ENCODE results near the gene WDR4. TPM values are rescaled to one million over a fixed set of nuclear protein-coding genes. Genes with fewer than 3 reads are reported as not detected.
"Not testable (repeated sequence)": the region's sequence is repeated elsewhere in the genome, so short reads cannot be mapped to it uniquely, and the experiment has no call there.

Gene WDR4, protein sequence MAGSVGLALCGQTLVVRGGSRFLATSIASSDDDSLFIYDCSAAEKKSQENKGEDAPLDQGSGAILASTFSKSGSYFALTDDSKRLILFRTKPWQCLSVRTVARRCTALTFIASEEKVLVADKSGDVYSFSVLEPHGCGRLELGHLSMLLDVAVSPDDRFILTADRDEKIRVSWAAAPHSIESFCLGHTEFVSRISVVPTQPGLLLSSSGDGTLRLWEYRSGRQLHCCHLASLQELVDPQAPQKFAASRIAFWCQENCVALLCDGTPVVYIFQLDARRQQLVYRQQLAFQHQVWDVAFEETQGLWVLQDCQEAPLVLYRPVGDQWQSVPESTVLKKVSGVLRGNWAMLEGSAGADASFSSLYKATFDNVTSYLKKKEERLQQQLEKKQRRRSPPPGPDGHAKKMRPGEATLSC
- total RNA-seq, result 8.1 and 8.8 TPM in 2 replicates
- 5.5 and 9.3 TPM in 2 replicates for polyA plus RNA-seq

DNA sequence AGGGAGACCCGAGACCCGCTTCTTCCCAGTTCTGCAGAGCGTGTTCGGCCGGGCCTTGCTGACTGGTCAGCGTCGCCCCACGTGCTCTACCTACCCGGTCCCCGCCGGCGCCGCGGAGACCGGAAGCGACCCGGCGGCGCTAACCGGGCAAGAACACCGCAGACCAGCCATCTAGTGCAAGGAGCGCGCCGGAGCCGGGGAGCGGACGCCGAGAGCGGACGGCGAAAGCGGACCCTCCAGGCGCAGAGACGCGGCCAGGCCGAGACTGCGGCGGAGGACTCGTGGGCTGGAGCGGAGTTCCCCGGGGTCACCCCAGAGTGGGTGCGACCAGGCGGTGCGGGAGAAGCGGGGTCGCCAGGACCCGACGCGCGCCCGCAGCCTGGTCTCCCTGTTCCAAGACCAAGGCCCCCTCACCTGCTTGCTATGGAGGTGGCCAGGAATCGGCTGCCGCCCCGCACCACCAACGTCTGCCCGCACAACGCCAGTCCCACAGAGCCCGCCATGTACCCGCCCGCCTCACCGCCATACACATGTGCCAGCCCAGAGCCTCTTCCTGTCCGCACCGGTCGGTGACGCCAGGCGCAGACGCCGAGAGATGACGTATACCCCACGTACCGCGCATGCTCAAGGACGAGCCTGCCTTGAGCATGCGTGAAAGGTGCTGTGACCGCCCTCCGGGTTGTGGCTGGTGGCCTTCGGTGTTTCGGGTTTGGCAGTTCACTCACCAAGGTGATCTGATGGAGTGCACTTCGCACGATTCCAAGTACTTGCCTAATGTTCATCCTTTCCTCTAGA is at the start of gene WDR4:
WDR4 (minus strand) TSS at position 547 of the 795 bp plus-strand sequence; CDS start at position 503, 44 bp downstream.
- H3K4me1 ChIP-seq (ENCODE audit: low read depth), result peaks cover 5% of the 10 kb centered on the region
- no peaks in the 10 kb centered on the region for H3K9me3 ChIP-seq (ENCODE audit: low read depth)
- no peaks in the 10 kb centered on the region for H3K27me3 ChIP-seq
- H3K4me3 ChIP-seq, result peak within 1 kb of the TSS; percentile 78
- peak; percentile 96 to 98 for DNase-seq (ENCODE audit: low read depth in 1 of 2, low spot score in 1 of 2)
- peak within 1 kb of the TSS; percentile 78 for H3K27ac ChIP-seq
- TF ChIP-seq, protein P1, sequence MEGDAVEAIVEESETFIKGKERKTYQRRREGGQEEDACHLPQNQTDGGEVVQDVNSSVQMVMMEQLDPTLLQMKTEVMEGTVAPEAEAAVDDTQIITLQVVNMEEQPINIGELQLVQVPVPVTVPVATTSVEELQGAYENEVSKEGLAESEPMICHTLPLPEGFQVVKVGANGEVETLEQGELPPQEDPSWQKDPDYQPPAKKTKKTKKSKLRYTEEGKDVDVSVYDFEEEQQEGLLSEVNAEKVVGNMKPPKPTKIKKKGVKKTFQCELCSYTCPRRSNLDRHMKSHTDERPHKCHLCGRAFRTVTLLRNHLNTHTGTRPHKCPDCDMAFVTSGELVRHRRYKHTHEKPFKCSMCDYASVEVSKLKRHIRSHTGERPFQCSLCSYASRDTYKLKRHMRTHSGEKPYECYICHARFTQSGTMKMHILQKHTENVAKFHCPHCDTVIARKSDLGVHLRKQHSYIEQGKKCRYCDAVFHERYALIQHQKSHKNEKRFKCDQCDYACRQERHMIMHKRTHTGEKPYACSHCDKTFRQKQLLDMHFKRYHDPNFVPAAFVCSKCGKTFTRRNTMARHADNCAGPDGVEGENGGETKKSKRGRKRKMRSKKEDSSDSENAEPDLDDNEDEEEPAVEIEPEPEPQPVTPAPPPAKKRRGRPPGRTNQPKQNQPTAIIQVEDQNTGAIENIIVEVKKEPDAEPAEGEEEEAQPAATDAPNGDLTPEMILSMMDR (IDR thresholded peaks at IDR 0.05; ENCODE audit: low read depth, low read length), result no peak
- no peaks in the 10 kb centered on the region for H3K36me3 ChIP-seq

DNA sequence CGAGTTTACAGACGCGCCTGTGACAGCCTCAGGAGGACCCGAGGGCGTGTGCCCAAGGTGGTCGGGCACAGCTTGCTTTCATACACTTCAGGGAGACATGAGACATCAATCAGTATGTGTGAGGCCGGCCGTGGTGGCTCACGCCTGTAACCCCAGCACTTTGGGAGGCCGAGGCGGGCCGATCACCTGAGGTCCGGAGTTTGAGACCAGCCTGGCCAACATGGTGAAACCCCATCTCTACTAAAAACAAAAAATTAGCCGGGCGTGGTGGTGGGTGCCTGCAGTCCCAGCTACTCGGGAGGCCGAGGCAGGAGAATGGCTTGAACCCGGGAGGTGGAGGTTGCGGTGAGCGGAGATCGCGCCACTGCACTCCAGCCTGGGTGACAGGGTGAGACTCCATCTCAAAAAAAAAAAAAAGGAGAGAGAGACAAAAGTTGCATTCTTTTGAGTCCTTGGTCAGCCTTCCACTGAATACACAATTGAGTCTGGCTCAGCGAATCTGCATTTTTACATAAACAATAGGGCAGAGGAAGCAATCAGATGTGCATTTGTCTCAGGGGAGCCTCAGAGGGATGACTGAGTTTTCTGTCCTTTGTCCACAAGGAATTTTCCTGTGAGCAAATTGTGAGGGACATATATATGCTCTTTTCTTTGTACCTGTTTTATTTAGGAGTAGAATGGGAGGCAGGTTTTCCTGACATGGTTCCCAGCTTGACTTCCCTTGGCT is 48.3 kb upstream of the WDR4 start:
- not testable (repeated sequence) for H3K36me3 ChIP-seq; DNase-seq (ENCODE audit: low read depth in 1 of 2, low spot score in 1 of 2); H3K9me3 ChIP-seq (ENCODE audit: low read depth); H3K27me3 ChIP-seq; H3K4me3 ChIP-seq; H3K4me1 ChIP-seq (ENCODE audit: low read depth); H3K27ac ChIP-seq

DNA sequence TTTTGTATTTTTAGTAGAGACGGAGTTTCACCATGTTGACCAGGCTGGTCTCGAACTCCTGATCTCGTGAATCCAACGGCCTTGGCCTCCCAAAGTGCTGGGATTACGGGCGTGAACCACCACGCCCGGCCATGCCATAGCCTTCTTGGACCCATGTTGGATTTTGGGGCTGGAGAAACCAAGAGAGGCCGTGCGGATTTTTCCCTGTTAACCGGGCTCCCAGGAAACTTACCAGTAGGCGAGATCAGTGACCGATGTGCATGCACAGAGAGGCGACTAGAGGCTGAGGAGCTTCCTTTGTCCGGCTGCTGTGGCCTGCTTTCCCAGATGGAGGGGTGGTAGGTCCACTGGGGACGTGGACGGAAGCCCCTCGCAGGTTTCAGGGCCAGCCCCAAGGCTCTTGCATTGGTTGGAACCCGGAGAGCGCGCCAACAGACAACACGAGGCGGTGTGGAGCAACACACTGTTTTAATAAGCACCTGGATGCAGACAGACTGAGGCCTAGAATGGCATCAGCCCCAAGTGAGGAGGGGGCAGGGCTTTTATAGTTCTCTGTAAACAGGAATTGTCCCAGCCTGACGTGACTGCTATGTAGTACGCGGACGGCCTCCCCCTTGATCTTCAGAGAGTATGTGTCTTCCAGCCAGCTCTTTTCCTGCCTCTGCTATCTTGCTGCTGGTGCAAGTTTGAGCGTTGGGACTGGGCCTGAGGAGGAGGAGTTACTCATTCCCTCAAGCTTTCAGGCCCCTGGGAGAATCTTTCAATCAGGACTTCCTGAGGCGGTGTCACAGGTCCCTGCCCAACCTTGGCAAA is 46.0 kb upstream of the WDR4 start, which contains the start of gene ERVH48-1:
ERVH48-1 (minus strand) TSS at position 517 of the 813 bp plus-strand sequence. CDS start 6,624 bp downstream, outside the sequence.
- TF ChIP-seq, protein P1 (IDR thresholded peaks at IDR 0.05; ENCODE audit: low read depth, low read length), result no peak
- DNase-seq (ENCODE audit: low read depth in 1 of 2, low spot score in 1 of 2), result peak; percentile 15 to 35
- H3K9me3 ChIP-seq (ENCODE audit: low read depth), result no peaks in the 10 kb centered on the region
- H3K27me3 ChIP-seq, result no peaks in the 10 kb centered on the region
- H3K4me1 ChIP-seq (ENCODE audit: low read depth), result peaks cover 4% of the 10 kb centered on the region
- peak within 1 kb of the TSS; percentile 69 for H3K27ac ChIP-seq
- H3K4me3 ChIP-seq, result no peak within 1 kb of the TSS
- no peaks in the 10 kb centered on the region for H3K36me3 ChIP-seq

DNA sequence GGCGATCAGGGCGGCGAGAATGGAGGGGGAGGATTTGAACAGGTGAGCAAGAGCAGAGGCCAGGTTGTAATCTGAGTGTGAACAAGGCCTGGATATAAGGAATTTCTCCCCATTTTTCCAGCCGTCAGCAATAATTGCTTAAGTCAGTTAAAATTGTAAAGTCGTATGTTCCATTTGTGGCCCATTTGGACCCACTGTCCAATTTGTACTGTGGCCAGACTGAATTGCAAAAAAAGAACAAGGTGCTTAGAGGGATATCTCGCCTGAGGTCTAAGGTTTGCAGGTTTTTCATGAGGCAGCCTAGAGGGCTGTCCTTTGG is 45.1 kb upstream of the WDR4 start:
- H3K9me3 ChIP-seq (ENCODE audit: low read depth), result no peaks in the 10 kb centered on the region
- TF ChIP-seq, protein P1 (IDR thresholded peaks at IDR 0.05; ENCODE audit: low read depth, low read length), result no peak
- no peaks in the 10 kb centered on the region for H3K27me3 ChIP-seq
- DNase-seq (ENCODE audit: low read depth in 1 of 2, low spot score in 1 of 2), result no peak
- no peaks in the 10 kb centered on the region for H3K36me3 ChIP-seq
- no peak overlapping the region for H3K27ac ChIP-seq
- no peak overlapping the region for H3K4me3 ChIP-seq
- peaks cover 4% of the 10 kb centered on the region for H3K4me1 ChIP-seq (ENCODE audit: low read depth)

DNA sequence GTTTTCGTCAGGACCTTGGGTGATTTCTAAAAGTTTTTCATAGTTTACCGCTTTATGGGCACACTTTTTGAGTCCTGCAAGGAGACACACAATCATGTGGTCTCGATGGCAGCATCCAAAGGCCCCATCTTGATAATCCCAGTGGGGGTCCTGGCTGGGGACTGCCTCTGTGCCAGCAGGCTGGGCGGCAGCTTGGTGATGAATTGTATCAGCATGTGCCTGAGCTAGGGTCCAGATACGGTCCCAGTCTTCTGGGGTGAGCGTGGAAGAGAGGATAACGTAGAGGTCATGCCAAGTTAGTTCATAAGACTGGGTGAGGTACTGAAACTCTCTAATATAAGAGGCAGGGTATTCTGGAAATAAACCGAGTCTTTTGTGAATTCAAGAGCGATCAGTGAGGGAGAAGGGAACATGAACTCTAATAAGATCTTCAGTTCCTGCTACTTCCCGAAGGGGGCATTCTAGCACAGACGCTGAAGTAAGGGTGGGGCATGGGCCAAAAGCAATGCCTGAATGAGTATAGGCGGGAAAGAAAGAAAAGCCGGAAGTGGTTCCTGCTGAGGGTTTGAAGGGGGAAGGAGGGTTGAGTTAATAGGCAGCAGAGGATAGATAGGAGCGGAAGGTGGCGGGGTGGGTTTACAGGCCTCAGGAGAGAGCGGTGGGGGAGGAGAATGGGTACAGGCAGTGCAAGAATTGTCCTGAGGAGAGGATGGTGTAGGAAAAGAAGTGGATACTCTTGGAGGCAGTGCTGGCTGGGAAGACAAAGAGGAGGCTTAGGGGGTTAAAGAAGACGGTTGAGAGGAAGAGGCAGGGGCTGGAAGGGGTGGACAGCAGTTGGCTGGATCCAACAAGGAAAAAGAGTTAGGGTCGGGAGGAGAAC is 44.5 kb upstream of the WDR4 start:
- TF ChIP-seq, protein P1 (IDR thresholded peaks at IDR 0.05; ENCODE audit: low read depth, low read length), result peak; percentile 79
- no peak overlapping the region for H3K4me3 ChIP-seq

More for the DNA sequence above, 44.5 kb upstream of the WDR4 start:
- H3K9me3 ChIP-seq (ENCODE audit: low read depth), result no peaks in the 10 kb centered on the region
- H3K36me3 ChIP-seq, result no peaks in the 10 kb centered on the region
- peak; percentile 89 to 91 for DNase-seq (ENCODE audit: low read depth in 1 of 2, low spot score in 1 of 2)
- peak overlapping the region; percentile 30 for H3K27ac ChIP-seq
- H3K4me1 ChIP-seq (ENCODE audit: low read depth), result peaks cover 4% of the 10 kb centered on the region
- no peaks in the 10 kb centered on the region for H3K27me3 ChIP-seq

Measured in cardiac muscle cell (in vitro differentiated cells and primary cell).